ENCODE results near the gene PLA2G4F. TPM values are rescaled to one million over a fixed set of nuclear protein-coding genes. Genes with fewer than 3 reads are reported as not detected.

Gene PLA2G4F
- total RNA-seq, 1 experiment from 2014 or later: not detected

DNA sequence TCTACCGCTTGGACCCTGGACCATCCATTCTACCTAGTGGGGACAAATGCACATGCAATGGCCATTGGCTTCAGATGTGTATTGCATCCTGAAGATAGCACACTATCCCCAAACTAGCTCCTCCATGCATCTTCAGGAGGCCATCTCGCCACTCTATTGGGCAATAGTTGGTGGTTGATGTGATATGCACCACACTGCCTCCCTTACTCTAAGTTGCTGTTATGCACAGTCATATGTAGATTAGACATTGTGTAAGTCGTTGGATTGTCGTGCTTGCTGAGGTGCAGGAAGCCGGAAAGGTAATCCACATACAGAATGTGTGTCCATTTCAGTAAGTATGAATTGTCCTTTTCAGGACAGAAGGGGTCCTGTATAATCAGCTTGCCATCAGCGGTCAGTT is 35.4 kb downstream of the PLA2G4F start:
- WGBS (ENCODE audit: extremely low coverage, insufficient read length, low lambda C conversion rate): no CpG with 5 or more reads among the region's 6 CpGs
- no peak overlapping the region for H3K56ac ChIP-seq (ENCODE audit: insufficient read length, low read depth, low read length)
- Mint-ChIP-seq H3K27ac (no peak overlapping the region), H3K4me1 (peaks cover 12 to 13% of the 10 kb centered on the region in 2 experiments), H3K36me3 (ENCODE audit: insufficient read depth in 1 of 3, low read depth in 3 of 3) (peaks cover 0 to 5% (median 0%) of the 10 kb centered on the region in 3 experiments; a peak in 3 of 7 replicates), H3K27me3 (ENCODE audit: low read depth) (no peaks in the 10 kb centered on the region; the same call in none of the 2 replicates), H3K9me3 (peaks cover 7 to 10% of the 10 kb centered on the region in 2 experiments), H3K4me3 (no peak overlapping the region)
- no peak overlapping the region for H3K4ac ChIP-seq (ENCODE audit: low read depth, low read length)
- no peaks in the 10 kb centered on the region for H3K79me2 ChIP-seq (ENCODE audit: insufficient read depth, low read length)
- no peak overlapping the region for H3K9ac ChIP-seq (ENCODE audit: extremely low read depth, insufficient read length, low read length)
- no peak overlapping the region for H2BK15ac ChIP-seq (ENCODE audit: low read depth, low read length)
- H2AFZ ChIP-seq (ENCODE audit: low read length): no peak overlapping the region
- H3K4me1 ChIP-seq (ENCODE audit: insufficient read depth, low read length): no peaks in the 10 kb centered on the region
- TF ChIP-seq, protein P1, sequence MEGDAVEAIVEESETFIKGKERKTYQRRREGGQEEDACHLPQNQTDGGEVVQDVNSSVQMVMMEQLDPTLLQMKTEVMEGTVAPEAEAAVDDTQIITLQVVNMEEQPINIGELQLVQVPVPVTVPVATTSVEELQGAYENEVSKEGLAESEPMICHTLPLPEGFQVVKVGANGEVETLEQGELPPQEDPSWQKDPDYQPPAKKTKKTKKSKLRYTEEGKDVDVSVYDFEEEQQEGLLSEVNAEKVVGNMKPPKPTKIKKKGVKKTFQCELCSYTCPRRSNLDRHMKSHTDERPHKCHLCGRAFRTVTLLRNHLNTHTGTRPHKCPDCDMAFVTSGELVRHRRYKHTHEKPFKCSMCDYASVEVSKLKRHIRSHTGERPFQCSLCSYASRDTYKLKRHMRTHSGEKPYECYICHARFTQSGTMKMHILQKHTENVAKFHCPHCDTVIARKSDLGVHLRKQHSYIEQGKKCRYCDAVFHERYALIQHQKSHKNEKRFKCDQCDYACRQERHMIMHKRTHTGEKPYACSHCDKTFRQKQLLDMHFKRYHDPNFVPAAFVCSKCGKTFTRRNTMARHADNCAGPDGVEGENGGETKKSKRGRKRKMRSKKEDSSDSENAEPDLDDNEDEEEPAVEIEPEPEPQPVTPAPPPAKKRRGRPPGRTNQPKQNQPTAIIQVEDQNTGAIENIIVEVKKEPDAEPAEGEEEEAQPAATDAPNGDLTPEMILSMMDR (conservative IDR thresholded peaks at IDR 0.05): no peak
- H3K79me1 ChIP-seq (ENCODE audit: insufficient read depth, low read depth, low read length, poor library complexity, severe bottlenecking): no peaks in the 10 kb centered on the region
- no peak overlapping the region for H4K91ac ChIP-seq (ENCODE audit: insufficient read length, low read depth, low read length)
- no peak overlapping the region for H3K23ac ChIP-seq (ENCODE audit: insufficient read length, low read depth, low read length)
- H3K18ac ChIP-seq (ENCODE audit: insufficient read length, low read depth, low read length): no peak overlapping the region
- H4K8ac ChIP-seq (replicated peaks; ENCODE audit: insufficient read length, low read depth, low read length): no peak overlapping the region
- no peak overlapping the region for H4K5ac ChIP-seq (ENCODE audit: insufficient read length, low read depth, low read length)
- H2BK5ac ChIP-seq (ENCODE audit: insufficient read length, low read length): no peak overlapping the region
- H3K9me3 ChIP-seq (ENCODE audit: control insufficient read depth, low read depth, low read length): no peaks in the 10 kb centered on the region
- H3T11ph ChIP-seq (ENCODE audit: low read length): no peak overlapping the region
- no peak overlapping the region for H3K4me2 ChIP-seq (ENCODE audit: insufficient read depth, insufficient read length, low read length)
- no peak overlapping the region for H3K14ac ChIP-seq (ENCODE audit: insufficient read depth, low read length)
- no peaks in the 10 kb centered on the region for H3K27me3 ChIP-seq (ENCODE audit: insufficient read depth, low read length)
- H3K23me2 ChIP-seq (ENCODE audit: insufficient read length, low read depth, low read length, poor library complexity, severe bottlenecking): no peaks in the 10 kb centered on the region
- H2AK5ac ChIP-seq (ENCODE audit: insufficient read length, low read length): no peak overlapping the region
- no peak overlapping the region for H2BK20ac ChIP-seq (ENCODE audit: low read depth, low read length, poor library complexity, severe bottlenecking)
- no peaks in the 10 kb centered on the region for H4K20me1 ChIP-seq (ENCODE audit: control insufficient read depth, insufficient read depth, insufficient read length)
- H2BK12ac ChIP-seq (ENCODE audit: insufficient read length, low read depth, low read length): no peak overlapping the region
- H2BK120ac ChIP-seq (ENCODE audit: low read depth, low read length, poor library complexity, severe bottlenecking): no peak overlapping the region
- no peak for DNase-seq
- no peak overlapping the region for H3K27ac ChIP-seq (ENCODE audit: insufficient read length, low read depth, low read length)
